GM18868 (cell line): ENCODE results near the gene UNC119B.

Source experiments
- ATAC-seq: cut with Tn5 transposase; IDR thresholded peaks from one replicate; pipeline ENCODE4 v1.9.1; 2021; ENCODE audit warnings: mild to moderate bottlenecking, moderate library complexity; ENCODE audit not compliant: unreplicated experiment

UNC119B gene

GRCh38 chr12:120738252-120739030 lies 28.2 kb downstream of the UNC119B start:
- no peak for ATAC-seq

GRCh38 chr12:120739031-120739762 lies 28.9 kb downstream of the UNC119B start:
- no peak for ATAC-seq

- ATAC-seq = no peak
These were observed 29.8 kb downstream of the UNC119B start for GRCh38 chr12:120739821-120740613.

- no peak for ATAC-seq
These were observed 30.6 kb downstream of the UNC119B start for GRCh38 chr12:120740871-120741270.

GRCh38 chr12:120741476-120742421 lies 31.5 kb downstream of the UNC119B start:
- ATAC-seq = no peak

- no peak for ATAC-seq
These were observed 34.8 kb downstream of the UNC119B start for GRCh38 chr12:120744922-120745493.

- no peak for ATAC-seq
These were observed 38.0 kb downstream of the UNC119B start for GRCh38 chr12:120748242-120748641.

- no peak for ATAC-seq
These were observed 39.0 kb downstream of the UNC119B start for GRCh38 chr12:120749256-120749655.

GRCh38 chr12:120750806-120751205 lies 40.5 kb downstream of the UNC119B start:
- no peak for ATAC-seq

GRCh38 chr12:120751389-120751788 lies 41.1 kb downstream of the UNC119B start:
- no peak for ATAC-seq

GRCh38 chr12:120754792-120755191 lies 44.5 kb downstream of the UNC119B start:
- no peak for ATAC-seq

- no peak for ATAC-seq
These were observed 45.0 kb downstream of the UNC119B start for GRCh38 chr12:120755269-120755668.

GRCh38 chr12:120757226-120757742 lies 47.0 kb downstream of the UNC119B start:
- ATAC-seq = no peak

- ATAC-seq = no peak
These were observed 47.7 kb downstream of the UNC119B start for GRCh38 chr12:120757949-120758348.

- no peak for ATAC-seq
These were observed 48.7 kb downstream of the UNC119B start for GRCh38 chr12:120758798-120759590.

GRCh38 chr12:120759591-120760348 lies 49.5 kb downstream of the UNC119B start:
- ATAC-seq = no peak

- no peak for ATAC-seq
These were observed 50.3 kb downstream of the UNC119B start for GRCh38 chr12:120760349-120761254.
